SU-DHL-6 (cell line): Measurements from ENCODE around the gene INF2.

Source experiments
- CTCF ChIP-seq: fragments of 200-600 bp; sonication (generic); IDR thresholded peaks from one replicate; pipeline ENCODE4 v1.5.1; 2017; ENCODE audit warnings: antibody characterized with exemption, mild to moderate bottlenecking, low read length, moderate library complexity; ENCODE audit not compliant: insufficient read depth, poor library complexity, severe bottlenecking
- EZH2phosphoT487 ChIP-seq: fragments of 200-600 bp; sonication (generic), shearing (Covaris generic); conservative IDR thresholded peaks from 2 replicates; pipeline ENCODE4 v1.6.1; 2018; ENCODE audit warnings: mild to moderate bottlenecking, antibody characterized with exemption, low read length, moderate library complexity, mixed read lengths

GRCh38 chr14:104685216-104685997 lies 4.0 kb upstream of the INF2 start:
- TF ChIP-seq CTCF (no peak), EZH2phosphoT487 (no peak)
